Activated CD4-positive, alpha-beta memory T cell treated with anti-CD3 and anti-CD28 coated beads, Interleukin-2, amount 10 ng/mL, durations not matched to agents 7 days and 5 days (primary cell): Measurements from ENCODE around the gene OR6C4. TPM values are rescaled to one million over a fixed set of nuclear protein-coding genes. Genes with fewer than 3 reads are reported as not detected.

Experiments
- total RNA-seq, 2 experiments: library from RNA; stranded (reverse); gene quantifications; one replicate each; pipeline ENCODE4 v1.2.3, GENCODE V29; 2021

Gene OR6C4
- total RNA-seq, 2 experiments from 2014 or later = not detected

Other genes starting within 250 kb of the OR6C4 start
- gene OR6C1, start 235.3 kb upstream of the OR6C4 start, total RNA-seq = not detected
- not detected for gene OR6C3, start 218.9 kb upstream of the OR6C4 start, total RNA-seq
- gene OR6C75, start 186.6 kb upstream of the OR6C4 start, total RNA-seq = not detected
- gene OR6C65, start 149.1 kb upstream of the OR6C4 start, total RNA-seq = not detected
- gene OR6C76, start 123.3 kb upstream of the OR6C4 start, total RNA-seq = not detected
- not detected for gene OR6C2, start 105.5 kb upstream of the OR6C4 start, total RNA-seq
- gene OR6C70, start 79.5 kb upstream of the OR6C4 start, total RNA-seq = under 1 TPM in 1 of 2 experiments, not detected in 1; 0.25 TPM
- not detected for gene OR6C68, start 57.2 kb upstream of the OR6C4 start, total RNA-seq
- gene OR2AP1, start 22.9 kb downstream of the OR6C4 start, total RNA-seq = not detected
- not detected for gene OR10P1, start 87.3 kb downstream of the OR6C4 start, total RNA-seq
- gene ITGA7, start 158.3 kb downstream of the OR6C4 start, total RNA-seq = 1 to 10 TPM; 1.9 to 2.0 TPM
- gene BLOC1S1, start 166.4 kb downstream of the OR6C4 start, total RNA-seq = 100 to 1,000 TPM; 156 to 162 TPM
- 10 to 100 TPM in 1 of 2 experiments, 1 to 10 TPM in 1; 9.5 to 10.5 TPM for gene RDH5, start 170.8 kb downstream of the OR6C4 start, total RNA-seq
- gene CD63, start 179.4 kb downstream of the OR6C4 start, total RNA-seq = 100 to 1,000 TPM; 177 to 185 TPM
- gene GDF11, start 193.5 kb downstream of the OR6C4 start, total RNA-seq = 1 to 10 TPM; 7.2 to 7.9 TPM